Measurements from ENCODE around the gene MEF2A.
A peak's percentile ranks its signal among the peaks of the same experiment; 100 is the strongest.

The MEF2A gene

DNA sequence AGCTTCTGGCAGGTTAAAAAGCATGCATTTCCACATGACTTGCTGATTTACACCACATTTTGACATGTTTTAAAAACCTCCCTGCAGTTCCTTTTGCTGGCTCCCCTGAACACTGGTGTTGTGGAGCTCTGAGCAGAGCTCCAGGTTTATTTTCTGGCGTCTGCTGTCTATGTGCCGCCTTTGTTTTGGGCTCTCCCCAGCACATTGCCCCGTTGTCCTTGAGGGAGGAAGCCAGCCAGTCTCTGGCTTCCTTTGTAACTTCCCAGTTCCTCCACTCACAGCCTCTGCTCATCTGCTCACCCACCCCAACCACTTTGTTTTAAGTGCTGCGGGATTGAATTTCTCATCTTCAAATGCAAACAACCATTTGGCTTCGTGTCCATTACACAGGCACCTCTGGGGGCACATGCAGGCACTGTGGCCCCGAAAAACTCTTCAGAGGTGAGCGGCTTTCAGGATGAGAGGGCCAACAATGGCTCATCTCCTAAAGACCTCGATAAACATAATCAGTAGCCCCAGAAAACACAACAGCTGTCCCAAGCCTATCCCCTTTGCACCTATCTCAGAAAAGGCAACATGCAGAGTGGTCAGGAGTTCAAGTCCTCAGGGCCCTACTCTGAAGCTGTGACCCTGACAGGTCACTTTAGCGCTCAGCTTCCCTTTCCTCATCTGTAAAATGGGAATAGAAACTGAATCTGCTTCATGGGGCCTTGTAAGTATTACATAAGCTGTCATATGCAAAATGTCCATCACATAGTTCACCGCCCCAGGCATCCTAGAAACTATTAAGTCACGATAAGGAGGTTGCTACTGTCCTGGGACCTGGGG is 1.3 kb upstream of the MEF2A start:
- peak; percentile 1 for DNase-seq

DNA sequence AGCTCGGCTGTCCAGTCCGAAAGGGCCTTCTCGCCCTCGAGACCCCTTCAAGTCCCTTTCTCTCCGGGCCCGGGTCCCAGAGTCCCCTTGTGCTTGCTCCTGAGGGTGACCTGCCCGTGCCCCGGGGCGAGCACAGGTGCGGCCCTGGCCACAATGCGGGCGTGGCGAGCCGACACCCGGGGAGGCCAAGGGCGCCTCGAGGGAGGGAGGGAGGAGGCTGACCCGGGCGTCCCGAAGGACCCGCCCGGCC is 810 bp upstream of the MEF2A start:
- no peak for DNase-seq

DNA sequence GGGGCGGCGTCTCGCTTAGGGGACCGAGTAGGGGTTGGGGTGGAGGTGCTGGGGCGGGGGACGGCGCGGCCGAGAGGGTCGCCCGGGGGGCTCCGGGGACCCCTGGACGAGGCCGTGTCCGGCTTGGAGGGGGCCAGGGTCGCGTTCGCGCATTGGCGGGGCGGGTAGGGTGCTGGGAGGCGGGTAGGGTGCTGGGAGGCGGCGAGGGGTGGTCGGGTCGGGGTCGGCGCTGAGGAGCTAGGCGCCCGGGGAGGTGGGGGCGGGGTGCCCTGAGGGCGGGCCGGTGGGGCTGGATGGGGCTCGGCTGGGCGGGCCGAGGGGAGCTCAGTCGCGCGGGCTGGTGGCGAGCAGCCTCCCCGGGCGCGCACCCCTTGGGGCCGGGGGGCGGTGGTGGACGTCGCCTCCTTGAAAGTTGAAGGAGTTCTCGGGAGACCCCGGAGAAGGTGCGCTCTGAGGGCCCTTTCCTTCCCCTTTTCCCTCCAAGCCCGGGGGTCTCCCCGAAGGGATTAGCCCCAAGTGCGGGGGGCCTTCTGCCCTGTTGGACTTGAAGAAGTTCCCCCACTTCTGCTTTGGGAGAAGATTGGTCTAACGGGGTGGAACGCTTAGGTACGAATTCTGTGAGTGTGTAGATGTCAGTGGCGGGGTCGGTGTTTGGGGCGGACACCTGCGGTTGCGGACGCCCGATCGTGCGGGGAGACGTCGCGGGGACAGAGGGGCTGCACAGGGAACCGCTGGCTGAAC is 543 bp downstream of the MEF2A start:
- no peak for DNase-seq

DNA sequence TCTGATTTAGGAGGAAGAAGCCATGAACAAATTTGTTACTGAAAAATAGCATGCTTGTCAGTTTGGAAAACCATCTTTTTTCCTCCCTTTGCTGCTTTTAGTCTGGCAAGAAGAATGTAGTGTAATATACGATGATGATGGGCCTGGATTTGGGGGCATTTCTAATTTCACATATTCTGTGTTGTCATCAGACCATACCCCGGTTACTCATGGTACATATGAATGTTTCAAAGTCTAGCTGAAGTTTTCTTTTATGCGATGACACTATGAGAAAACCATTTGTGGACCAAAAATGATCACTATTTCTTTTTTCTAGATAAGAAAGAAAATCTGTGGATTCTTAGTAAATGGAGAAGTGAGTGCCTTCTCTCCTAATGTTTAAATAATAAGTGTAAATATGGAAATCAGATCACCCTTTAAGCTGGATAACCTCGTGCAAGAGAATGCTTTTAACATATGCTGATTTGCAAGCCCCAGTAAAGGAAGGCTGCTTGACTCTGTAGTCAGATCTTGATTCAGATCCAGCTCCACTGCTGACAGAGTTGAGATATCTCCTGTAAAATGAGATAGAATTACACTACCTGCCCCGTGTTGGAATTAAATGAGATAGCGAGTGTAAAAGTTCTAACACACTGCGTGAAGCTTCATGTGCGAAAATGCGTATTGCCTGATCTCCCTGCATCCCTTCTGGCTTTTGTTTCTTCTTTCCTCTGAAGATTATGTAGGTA is 3.0 kb downstream of the MEF2A start:
- DNase-seq, result no peak

DNA sequence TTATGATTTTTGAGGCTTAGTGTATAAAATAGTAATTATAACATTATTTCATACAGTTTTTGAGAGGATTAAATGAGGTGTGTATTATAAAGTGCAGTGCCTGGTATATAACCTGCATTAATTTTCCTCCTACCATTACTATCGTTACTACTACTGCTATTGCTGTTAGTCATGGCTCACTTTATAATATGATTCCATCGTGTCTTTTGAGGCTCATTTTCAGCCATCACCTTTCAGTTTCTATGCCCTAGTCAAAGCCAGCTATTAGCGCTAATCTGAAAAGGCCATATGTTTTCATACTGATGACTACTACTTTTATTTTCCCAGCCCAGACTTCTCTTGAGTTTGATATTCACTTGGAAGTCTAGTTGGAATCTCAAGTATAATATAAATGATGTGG is 5.5 kb downstream of the MEF2A start:
- DNase-seq, result no peak

DNA sequence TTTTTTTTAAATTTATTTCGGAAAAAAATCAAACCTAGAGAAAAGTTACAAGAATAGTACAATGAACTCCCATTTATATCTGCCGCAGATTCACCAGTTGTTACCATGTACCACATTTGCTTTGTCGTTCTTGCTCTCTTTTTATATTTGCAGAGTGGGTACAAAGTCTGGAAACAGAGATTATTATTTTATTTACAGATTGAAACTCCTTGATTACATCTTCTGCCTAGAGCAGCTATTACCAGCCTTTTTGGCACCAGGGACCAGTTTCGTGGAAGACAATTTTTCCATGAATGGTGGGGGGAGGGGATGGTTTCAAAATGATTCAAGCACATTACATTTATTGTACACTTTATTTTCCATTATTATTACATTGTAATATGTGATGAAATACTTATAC is 8.3 kb downstream of the MEF2A start:
- no peak for DNase-seq

DNA sequence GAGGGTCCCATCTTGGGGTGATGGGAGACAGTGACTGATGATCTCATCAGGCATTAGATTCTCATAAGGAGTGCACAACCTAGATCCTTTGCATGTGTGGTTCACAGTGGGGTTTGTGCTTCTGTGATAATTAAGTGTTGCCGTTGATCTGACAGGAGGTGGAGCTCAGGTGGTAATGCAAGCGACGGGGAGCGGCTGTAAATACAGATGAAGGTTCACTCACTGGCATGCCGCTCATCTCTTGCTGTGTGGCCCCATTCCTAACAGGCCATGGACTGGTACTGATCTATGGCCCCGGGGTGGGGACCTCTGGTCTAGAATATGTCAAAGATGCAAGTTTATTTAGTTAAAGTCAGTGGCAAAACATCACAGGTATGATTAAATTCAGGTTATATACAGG is 8.7 kb downstream of the MEF2A start:
- DNase-seq, result no peak

DNA sequence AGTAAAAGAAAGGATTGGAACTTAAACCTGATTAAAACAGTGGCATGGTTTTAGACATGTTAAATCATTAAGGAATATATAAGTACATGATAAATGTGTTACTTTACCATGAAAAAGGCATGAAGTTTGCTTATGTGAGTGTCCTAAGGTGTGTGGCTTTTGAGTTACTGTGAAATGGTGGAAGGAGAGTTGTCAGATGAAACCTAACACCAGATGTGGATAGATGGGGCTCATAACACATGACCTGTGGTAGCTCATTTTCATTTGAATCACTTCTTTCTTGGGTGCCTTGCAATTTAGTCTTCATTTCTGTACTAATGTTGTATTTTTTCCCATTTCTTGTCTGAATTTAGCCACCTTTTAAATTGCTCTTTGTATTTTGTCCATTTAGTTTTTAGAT is 13.0 kb downstream of the MEF2A start:
- DNase-seq, result no peak

DNA sequence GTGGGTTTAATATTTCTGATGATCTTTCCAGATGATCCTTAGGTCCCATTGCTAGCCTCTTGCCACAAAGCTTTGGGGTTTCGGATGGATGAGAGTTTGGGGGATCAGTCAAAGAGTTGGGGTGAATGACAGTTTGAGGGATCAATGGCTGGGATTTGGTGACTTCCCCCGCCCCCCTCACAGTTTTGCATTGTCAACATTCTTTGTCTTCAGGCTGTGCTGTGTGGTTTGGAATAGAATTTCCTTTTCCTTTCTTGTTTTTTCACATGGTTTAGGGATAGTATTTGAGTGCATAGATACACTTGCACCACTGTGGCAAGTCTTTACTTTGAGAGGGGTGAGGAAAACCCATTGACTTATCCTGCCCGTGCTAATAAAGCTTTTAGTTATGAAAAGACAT is 14.3 kb downstream of the MEF2A start:
- DNase-seq, result no peak

DNA sequence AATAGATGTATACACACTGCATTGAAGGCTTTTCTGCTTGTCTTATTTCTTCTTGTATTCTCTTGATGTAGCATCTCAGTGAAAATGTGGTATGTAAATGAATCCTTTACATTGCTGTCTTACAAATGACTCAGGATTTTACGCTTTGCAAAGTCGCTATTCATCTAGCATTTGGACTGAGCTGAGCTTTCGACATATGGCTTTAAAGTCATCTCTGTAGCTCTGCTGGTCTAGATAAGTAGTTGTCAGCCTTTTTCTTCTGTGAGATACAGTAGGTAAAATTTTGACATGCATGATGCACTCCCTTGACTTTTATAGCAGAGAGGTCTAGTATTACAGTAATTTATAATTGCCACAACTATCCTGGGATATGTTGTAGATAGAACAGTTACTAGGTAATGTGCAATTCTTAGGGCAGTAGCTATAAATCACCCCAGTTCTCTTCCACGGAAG is 16.8 kb downstream of the MEF2A start:
- DNase-seq, result no peak

DNA sequence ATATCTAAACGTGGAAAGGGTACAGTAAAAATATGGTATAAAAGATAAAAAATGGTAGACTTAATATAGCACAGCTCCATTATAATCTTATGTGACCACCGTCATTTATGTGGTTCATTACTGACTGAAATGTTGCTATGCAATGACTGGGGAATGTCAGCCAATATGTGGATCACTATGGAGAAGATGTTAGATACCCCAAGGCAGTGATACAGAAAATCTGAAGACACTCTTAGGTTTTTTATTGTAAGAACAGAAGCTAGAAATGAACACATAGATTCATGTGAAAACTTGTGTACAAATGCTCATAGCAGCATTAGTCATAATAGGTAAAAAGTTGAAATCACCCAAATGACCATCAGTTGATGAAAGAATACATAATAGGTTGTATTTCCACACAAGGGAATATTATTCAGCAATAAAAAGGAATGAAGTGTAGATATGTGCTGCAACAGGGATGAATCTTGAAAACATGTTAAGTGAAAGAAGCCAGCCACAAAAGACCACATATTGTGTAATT is 18.4 kb downstream of the MEF2A start:
- DNase-seq, result no peak

DNA sequence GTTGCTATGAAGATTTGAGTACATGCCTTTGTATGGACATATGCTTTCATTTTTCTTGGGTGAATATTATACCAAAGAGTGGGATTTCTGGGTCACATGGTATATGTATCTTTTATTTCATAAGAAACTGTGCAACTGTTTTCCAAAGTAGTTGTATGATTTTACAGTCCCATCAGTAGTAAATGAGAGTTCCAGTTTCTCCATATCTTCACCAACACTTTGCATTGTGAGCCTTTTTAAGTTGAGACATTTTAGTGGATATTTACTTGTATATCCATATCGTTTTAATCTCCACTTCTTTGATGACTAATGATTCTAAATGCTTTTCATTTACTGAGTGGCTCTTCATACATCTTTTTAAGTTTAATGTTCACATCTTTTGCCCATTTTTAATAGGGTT is 20.3 kb downstream of the MEF2A start:
- DNase-seq, result no peak

DNA sequence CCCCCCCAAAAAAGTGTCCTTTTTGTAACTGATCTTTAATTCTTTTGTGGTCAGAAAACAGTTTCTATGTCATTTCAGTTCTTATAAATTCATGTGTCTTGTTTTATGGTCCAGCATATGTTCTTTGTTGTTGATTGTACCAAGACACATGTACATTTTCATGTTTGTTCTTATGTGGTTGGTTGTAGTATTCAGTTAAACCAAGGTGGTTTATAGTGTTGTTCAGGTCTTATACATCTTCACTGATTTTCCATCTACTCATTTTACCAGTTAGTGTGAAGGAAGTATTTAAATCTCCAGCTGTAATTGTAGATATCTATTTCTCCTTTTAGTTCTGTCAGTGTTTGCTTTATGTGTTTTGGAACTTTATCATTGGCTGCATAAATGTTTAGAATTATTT is 24.0 kb downstream of the MEF2A start:
- DNase-seq, result no peak

DNA sequence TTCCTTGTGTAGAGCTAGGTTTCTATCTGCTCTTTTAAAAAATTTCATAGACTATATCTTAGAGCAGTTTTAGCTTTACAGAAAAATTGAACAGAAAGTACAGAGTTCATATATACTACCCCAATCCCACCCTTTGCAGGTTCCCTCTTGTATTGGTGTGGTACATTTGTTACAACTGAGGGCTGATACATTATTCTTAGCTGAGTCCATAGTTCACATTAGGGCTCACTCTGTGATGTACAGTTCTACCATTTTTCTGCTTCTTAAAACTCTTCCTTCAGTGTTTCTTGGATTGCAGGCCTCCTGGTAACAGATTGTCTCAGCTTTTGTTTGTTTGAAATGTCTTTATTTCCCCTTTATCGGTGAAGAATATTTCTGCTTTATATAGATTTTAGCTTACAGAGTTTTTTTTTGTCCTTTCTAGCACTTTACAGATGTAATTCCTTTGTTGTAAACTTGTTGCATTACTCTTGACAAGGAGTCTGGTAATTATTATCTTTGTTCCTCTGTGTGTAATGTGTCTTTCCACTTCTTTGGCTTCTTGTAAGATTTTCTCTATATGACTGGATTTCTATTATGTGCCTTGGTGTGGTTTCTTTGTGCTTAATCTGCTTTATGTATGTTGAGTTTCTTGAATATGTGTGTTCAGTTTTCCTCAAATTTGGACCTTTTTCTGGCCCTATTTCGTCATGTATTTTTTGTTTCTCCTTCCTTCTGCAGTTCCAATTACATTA is 25.3 kb downstream of the MEF2A start:
- DNase-seq, result no peak

DNA sequence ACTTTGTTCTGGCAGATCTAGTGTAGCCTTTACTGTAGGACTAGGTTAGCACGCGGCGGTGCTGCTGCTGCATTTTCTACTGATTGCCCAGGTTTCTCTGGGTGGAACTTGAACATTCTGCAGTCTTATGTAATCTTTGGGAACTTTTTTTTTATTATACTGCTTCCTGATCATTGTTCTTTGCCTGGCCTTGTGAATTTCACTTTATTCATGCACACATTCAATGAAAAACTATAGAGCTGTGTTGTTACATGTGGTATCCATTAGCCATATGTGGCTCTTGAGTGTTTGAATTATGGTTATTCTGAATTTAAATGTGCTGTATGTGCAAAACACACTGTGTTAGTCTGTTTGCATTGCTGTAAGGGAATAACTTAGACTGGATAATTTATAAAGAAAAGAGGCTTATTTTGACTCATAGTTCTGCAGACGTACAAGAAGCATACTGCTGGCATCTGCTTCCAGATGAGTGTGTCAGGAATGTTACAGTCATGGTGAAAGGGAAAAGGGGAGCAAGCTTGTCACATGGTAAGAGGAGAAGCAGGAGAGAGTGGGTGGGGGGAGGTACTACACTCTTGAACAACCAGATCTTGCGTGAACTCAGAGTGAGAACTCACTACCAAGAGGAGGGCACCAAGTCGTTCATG is 26.5 kb downstream of the MEF2A start:
- no peak for DNase-seq

DNA sequence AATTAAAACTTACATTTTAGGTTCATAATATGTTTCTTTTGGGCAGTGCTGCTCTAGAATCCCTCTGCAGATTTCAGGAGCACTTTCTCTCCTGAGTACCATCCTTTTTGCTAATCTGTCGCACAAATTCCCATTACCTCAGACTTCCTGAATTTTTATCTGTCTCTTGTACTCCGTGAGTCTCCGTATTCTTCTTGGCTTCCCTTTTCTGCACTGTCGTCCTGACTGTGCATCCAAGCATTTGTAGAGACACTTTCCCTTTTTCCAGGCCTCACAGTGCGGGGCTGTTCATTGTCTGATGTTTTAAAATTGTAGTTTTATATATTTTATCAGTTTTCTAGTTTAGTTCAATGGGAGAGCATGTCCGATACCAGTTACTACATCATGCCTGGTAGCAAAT is 27.3 kb downstream of the MEF2A start:
- no peak for DNase-seq

DNA sequence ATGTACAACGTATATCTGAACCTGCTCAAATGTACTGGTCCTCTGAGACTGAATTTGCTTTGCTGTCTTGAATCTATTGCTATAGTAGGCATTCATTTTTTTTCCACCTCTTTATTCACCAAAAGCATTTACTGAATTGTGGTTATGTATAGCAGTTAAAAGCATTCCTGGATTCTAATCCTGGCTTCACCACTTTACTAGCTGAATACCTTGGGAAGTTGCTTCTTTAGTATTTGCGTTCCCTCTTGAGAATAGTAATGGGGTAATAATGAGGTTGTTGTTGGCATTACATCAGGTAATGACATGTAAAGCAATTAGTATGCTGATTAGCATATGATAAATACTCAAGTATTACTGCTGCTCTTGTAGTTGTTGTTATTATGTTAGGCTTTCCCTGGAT is 29.1 kb downstream of the MEF2A start:
- DNase-seq, result no peak

DNA sequence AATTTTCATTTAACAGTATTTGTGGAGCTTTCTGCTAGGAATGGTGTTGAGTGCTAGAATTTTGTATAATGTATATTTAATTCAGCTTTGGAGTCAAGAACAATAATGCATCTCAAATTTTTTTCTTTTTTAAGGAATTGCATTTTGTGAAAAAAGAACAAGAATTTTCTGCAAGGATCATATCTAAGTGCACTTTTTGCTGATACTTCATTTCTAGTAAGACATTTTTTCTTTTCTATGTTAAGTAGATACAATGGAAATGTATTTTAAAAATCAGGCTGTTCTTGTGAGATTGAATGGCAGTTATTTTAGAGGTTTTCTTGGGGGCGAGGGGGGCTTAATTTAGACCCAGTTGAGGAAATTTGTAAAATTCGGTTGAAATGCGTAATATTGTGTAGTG is 32.5 kb downstream of the MEF2A start:
- no peak for DNase-seq

DNA sequence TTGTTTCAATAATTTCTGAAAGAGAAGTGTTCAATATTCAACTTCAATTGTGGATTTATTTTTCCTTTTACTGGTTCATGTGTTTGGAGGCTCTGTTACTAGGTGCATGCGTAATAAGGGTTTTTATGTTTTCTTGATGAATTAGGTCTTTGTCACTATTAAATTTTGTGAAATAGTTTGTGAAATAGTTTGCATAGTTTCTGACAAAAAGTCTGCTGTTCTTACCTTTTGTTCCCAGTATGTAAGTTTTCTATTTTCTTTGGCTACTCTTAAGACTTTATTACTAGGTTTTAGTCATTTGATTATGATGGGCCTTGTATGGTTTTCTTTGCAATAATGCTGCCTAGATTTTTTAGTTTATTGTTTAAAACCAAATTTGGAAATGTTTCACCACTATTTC is 38.0 kb downstream of the MEF2A start:
- DNase-seq, result no peak

DNA sequence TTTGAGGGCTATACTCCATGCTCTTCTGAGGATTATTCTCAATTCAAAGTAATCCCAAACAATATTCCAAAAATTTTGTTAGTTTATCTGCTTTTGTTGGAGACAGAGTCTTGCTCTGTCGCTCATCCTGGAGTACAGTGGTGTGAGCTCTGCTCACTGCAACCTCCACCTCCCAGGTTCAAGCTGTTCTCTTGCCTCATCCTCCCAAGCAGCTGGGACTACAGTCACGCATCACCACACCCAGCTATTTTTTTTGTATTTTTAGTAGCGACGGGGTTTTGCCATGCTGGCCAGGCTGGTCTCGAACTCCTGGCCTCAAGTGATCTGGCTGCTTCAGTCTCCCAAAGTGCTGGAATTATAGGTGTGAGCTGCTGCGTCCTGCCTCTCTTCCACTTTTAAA is 39.1 kb downstream of the MEF2A start:
- DNase-seq, result no peak

DNA sequence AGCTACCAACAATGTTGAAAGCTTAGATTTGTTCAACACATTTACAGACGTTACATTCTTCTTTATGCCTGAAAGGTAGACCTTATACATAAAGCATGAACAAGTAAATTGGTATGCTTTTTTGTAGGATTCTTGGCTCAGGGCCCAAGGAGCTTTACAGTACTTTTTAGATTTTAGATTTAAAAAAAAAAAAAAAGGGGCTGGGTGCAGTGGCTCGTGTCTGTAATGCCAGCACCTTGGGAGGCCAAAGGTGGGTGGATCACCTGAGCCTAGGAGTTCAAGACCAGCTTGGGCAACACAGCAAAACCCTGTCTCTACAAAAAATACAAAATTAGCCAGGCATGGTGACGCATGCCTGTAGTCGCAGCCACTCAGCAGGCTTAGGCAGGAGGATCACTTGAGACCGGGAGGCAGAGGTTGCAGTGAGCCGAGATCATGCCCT is 39.7 kb downstream of the MEF2A start:
- no peak for DNase-seq

DNA sequence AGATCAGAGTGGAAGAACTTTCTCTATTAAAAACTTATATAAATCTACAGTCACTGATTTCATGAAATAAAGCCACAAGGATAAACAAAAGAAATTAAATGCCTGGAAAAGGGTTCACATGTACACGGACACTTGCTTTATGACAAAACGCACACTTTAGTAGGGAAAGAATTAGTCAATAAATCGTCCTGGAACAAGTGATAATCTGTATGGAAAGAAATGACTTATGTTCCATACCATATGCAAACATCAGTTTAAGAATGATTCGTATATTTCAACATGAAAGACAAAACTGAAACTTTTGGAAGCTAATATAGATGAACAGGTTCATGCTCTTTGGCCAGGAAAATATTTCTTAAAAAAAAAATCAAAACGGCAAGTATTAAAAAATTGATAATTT is 40.2 kb downstream of the MEF2A start:
- DNase-seq, result no peak

DNA sequence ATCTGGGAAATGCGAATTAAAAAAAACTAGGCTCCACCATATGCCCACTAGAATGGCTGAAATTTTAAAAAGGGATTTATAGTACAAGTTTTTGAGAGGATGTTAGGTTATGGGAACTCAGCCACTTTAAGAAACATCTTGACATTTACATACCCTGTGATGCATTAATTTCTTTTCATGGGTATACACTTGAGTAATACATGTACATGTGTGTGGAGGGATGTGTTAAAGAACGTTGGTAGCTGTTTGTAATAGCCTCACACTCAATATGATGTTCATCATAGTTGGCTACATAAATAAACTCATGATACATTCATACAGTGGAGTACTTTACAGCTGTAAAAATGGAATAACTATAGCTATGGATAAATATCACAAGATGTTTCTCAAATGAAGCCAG is 40.9 kb downstream of the MEF2A start:
- DNase-seq, result no peak
